Fibroblast of lung (primary cell): Measurements from ENCODE around the gene MYOM1. TPM values are rescaled to one million over a fixed set of nuclear protein-coding genes. Genes with fewer than 3 reads are reported as not detected.
"Not testable (repeated sequence)": the region's sequence is repeated elsewhere in the genome, so short reads cannot be mapped to it uniquely, and the experiment has no call there.

Experiments
- DNase-seq, 2 donors: peaks; one replicate each; pipeline versions ENCODE4 v3.0.0 to v3.0.0-alpha.2; 2010; ENCODE audit warnings: low read depth in 2 of 2
- H2AFZ ChIP-seq: 2 replicates; pipeline ENCODE4 v1.5.1; 2012; ENCODE audit warnings: low read length, control low read depth, inconsistent platforms
- H3K27ac ChIP-seq: 2 replicates; pipeline ENCODE4 v1.5.1; 2011; ENCODE audit warnings: low read length, control low read depth; ENCODE audit not compliant: insufficient read depth
- H3K27me3 ChIP-seq: 2 replicates; pipeline ENCODE4 v1.5.1; 2011; ENCODE audit warnings: mild to moderate bottlenecking, low read length; ENCODE audit not compliant: control insufficient read depth, insufficient read depth
- H3K36me3 ChIP-seq: 2 replicates; pipeline ENCODE4 v1.5.1; 2011; ENCODE audit warnings: low read length; ENCODE audit not compliant: control insufficient read depth, insufficient read depth
- H3K4me1 ChIP-seq: 2 replicates; pipeline ENCODE4 v1.5.1; 2011; ENCODE audit warnings: low read length; ENCODE audit not compliant: control insufficient read depth, insufficient read depth; ENCODE audit errors: extremely low read depth
- H3K4me2 ChIP-seq: 2 replicates; pipeline ENCODE4 v1.5.1; 2011; ENCODE audit warnings: low read length, control low read depth; ENCODE audit not compliant: insufficient read depth; ENCODE audit errors: extremely low read depth
- H3K4me3 ChIP-seq, 4 experiments: fragments of 200-600 bp in 1 of 4; sonication (generic) in 1 of 4; replicated peaks in 1 of 4; 2 replicates each; pipeline ENCODE4 v1.5.1; 2011 to 2016; ENCODE audit warnings: low read length in 4 of 4, low read depth in 3 of 4, mild to moderate bottlenecking in 3 of 4, control low read depth in 2 of 4, inconsistent platforms in 1 of 4, mixed read lengths in 1 of 4; ENCODE audit not compliant: insufficient read depth in 1 of 4; ENCODE audit errors: control extremely low read depth in 1 of 4
- H3K79me2 ChIP-seq: 2 replicates; pipeline ENCODE4 v1.5.1; 2012; ENCODE audit warnings: mild to moderate bottlenecking, low read length, inconsistent platforms; ENCODE audit not compliant: control insufficient read depth, insufficient read depth
- H3K9ac ChIP-seq: 2 replicates; pipeline ENCODE4 v1.5.1; 2011; ENCODE audit warnings: mild to moderate bottlenecking, low read length, control low read depth; ENCODE audit not compliant: insufficient read depth
- H3K9me3 ChIP-seq: 2 replicates; pipeline ENCODE4 v1.5.1; 2012; ENCODE audit warnings: low read depth, low read length; ENCODE audit not compliant: control insufficient read depth, insufficient read depth
- H4K20me1 ChIP-seq: 2 replicates; pipeline ENCODE4 v1.5.1; 2011; ENCODE audit warnings: low read length; ENCODE audit not compliant: control insufficient read depth, insufficient read depth; ENCODE audit errors: extremely low read depth
- EZH2 ChIP-seq: IDR thresholded peaks from 2 replicates; pipeline ENCODE4 v1.5.1; 2012; ENCODE audit warnings: low read length, control low read depth, mild to moderate bottlenecking; ENCODE audit errors: missing control alignments
- polyA plus RNA-seq, 2 donors: library from polyadenylated mRNA; depleted of rRNA in 1 of 2; stranded (reverse) in 1 of 2; unstranded in 1 of 2; fragments of >200 nt; gene quantifications; 2 replicates each; pipeline ENCODE4 v1.2.1, GENCODE V29; 2011 to 2012; ENCODE audit warnings: missing spikeins in 1 of 2
- total RNA-seq: library from RNA; depleted of rRNA; stranded (reverse); fragments of >200 nt; gene quantifications from 2 replicates; pipeline ENCODE4 v1.2.1, GENCODE V29; 2014
- TF ChIP-seq, protein P1 (sequence below), 2 donors: IDR thresholded peaks in 1 of 2; conservative IDR thresholded peaks in 1 of 2; 1 replicate in 1 of 2; 2 replicates in 1 of 2; pipeline ENCODE4 v1.5.1; 2011 to 2012; ENCODE audit warnings: low read length in 2 of 2, control low read depth in 1 of 2, inconsistent platforms in 1 of 2, low read depth in 1 of 2, mild to moderate bottlenecking in 1 of 2

MYOM1 gene
- total and polyA plus RNA-seq, 2 donors (not counting 1 experiment from before 2014, with no cell fraction given), result 0.07 to 0.83 TPM

DNA sequence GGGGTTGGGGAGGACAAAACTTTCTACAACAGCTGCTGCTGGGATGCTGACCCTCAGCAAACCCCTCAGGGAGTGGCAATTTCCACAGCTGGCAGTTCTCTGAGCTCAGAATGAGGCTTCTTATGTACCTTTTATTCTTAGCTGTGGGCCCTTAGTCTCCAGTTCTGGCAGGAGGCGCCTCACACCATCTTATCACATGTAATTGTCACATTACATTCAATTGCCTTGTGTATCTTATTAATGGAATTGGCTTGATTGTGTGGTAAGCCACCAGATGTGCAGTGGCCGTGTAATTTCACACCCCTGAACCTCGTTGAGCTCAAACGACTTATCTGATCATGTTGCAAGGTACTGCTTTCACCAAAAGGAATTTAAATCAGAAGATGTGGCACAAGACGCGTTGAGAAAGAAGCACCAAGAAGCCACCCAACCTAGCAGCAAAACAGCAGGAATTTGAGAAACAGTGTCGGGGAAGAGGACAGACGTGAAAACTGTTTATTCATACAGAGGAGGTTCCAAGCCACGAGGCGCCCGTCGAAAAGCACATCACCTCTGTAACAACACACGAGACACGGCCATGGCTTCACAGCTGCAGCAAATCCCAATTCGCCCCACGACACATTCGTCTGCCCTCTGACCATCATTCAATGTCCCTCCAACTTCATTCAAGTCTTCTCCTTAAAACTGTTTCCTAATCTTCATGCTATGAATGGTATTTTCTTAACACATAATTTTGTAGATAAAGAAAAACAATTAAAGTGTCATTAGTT, 153.2 kb downstream of the MYOM1 start:
- no peaks in the 10 kb centered on the region for H3K4me1 ChIP-seq
- no peak overlapping the region for H3K4me3 ChIP-seq
- no peaks in the 10 kb centered on the region for H3K36me3 ChIP-seq
- H3K27me3 ChIP-seq, result no peaks in the 10 kb centered on the region
- TF ChIP-seq EZH2, result no peak
- TF ChIP-seq, protein P1, sequence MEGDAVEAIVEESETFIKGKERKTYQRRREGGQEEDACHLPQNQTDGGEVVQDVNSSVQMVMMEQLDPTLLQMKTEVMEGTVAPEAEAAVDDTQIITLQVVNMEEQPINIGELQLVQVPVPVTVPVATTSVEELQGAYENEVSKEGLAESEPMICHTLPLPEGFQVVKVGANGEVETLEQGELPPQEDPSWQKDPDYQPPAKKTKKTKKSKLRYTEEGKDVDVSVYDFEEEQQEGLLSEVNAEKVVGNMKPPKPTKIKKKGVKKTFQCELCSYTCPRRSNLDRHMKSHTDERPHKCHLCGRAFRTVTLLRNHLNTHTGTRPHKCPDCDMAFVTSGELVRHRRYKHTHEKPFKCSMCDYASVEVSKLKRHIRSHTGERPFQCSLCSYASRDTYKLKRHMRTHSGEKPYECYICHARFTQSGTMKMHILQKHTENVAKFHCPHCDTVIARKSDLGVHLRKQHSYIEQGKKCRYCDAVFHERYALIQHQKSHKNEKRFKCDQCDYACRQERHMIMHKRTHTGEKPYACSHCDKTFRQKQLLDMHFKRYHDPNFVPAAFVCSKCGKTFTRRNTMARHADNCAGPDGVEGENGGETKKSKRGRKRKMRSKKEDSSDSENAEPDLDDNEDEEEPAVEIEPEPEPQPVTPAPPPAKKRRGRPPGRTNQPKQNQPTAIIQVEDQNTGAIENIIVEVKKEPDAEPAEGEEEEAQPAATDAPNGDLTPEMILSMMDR (conservative IDR thresholded peaks at IDR 0.05 in 1 of 2, IDR thresholded peaks at IDR 0.05 in 1 of 2; ENCODE audit: low read depth in 1 of 2, low read length in 2 of 2), result no peak
- no peak overlapping the region for H3K9ac ChIP-seq
- H3K4me2 ChIP-seq, result no peak overlapping the region
- no peak overlapping the region for H2AFZ ChIP-seq
- no peaks in the 10 kb centered on the region for H4K20me1 ChIP-seq
- no peaks in the 10 kb centered on the region for H3K79me2 ChIP-seq
- no peak overlapping the region for H3K27ac ChIP-seq
- H3K9me3 ChIP-seq, result no peaks in the 10 kb centered on the region
- no peak for DNase-seq

DNA sequence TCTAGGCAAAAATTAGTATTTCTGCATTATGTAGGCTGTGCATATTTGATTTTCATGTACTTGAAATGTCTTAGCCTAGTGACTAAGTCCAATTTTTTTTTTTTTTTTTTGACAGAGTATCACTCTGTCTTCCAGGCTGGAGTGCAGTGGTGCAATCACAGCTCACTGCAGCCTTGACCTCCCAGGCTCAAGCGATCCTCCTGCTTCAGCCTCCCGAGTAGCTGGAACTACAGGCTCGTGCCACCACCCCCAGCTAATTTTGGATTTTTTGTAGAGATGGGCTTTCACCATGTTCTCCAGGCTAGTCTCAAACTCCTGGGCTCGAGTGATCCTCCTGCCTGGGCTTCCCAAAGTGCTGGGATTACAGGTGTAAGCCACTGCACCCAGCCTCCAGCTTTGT, 156.0 kb downstream of the MYOM1 start:
- H3K79me2 ChIP-seq, DNase-seq, H3K4me1 ChIP-seq, H3K9me3 ChIP-seq, H3K27me3 ChIP-seq, H3K4me3 ChIP-seq, H3K36me3 ChIP-seq, H3K9ac ChIP-seq, H2AFZ ChIP-seq, H3K27ac ChIP-seq, H4K20me1 ChIP-seq, H3K4me2 ChIP-seq: not testable (repeated sequence)

DNA sequence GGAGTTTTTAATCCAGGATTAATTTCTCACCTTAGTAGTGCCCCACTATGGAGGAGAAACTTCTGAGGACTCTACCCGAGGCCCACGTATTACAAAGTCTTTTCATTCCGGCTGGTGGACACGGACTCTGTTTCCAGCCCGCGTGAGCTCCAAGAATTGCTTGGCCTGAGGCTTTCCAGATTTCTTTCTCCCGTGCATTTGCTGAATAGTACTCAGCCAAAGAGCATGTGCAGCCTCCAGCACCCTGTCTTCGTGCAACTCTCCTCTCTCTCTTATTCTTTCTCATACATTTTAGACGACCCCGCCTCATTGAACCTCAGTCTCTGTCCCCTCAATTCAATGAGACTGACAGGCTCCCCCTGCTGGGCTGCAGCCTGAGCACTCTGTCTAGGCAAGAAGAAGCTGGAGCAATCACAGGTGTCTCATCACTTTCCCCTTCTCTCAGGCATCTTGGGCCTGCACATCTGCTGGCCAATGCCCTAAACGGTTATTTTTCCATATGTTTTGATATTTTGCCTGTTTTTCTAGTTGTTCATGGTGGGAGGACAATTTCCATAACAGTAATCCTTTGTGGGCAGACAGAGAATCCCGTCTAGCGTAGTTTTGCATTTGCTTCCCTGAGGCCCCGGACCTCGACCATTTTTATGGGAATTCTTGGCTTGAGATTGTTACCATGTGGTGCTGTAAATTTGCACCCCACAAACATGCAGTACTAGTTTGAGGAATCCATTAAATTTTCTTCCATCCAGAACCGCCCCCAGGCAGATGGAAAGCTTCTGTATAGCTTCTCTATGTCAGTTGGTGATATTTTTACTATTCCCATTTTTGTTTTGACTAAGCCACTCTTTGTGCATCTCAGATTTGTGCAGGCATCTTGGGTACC, 156.7 kb downstream of the MYOM1 start:
- peak in 1 of 2 donors; percentile 44 for DNase-seq
- H3K4me2 ChIP-seq, result peak overlapping the region; percentile 73
- TF ChIP-seq EZH2, result no peak
- TF ChIP-seq, protein P1 (conservative IDR thresholded peaks at IDR 0.05 in 1 of 2, IDR thresholded peaks at IDR 0.05 in 1 of 2; ENCODE audit: low read depth in 1 of 2, low read length in 2 of 2), result peak; percentile 73 to 88

More for the DNA sequence above, 156.7 kb downstream of the MYOM1 start:
- H3K27me3 ChIP-seq, result no peaks in the 10 kb centered on the region
- no peaks in the 10 kb centered on the region for H4K20me1 ChIP-seq
- no peak overlapping the region for H2AFZ ChIP-seq
- no peaks in the 10 kb centered on the region for H3K79me2 ChIP-seq
- H3K4me3 ChIP-seq, result no peak overlapping the region
- no peaks in the 10 kb centered on the region for H3K36me3 ChIP-seq
- H3K27ac ChIP-seq, result no peak overlapping the region
- H3K9me3 ChIP-seq, result no peaks in the 10 kb centered on the region
- H3K4me1 ChIP-seq, result no peaks in the 10 kb centered on the region
- no peak overlapping the region for H3K9ac ChIP-seq
